NCI-H146 (cell line): ENCODE results near the gene ZNF716.
"Not testable (repeated sequence)": the region's sequence is repeated elsewhere in the genome, so short reads cannot be mapped to it uniquely, and the experiment has no call there.

Experiments used
- DNase-seq: peaks from one replicate; lab custom pipeline; 2025; lab: John Stamatoyannopoulos, UW

The ZNF716 gene

GRCh38 chr7:57426629-57427003 lies 23.4 kb upstream of the ZNF716 start:
- DNase-seq: no peak

- no peak for DNase-seq
Measured at GRCh38 chr7:57427146-57427545, 22.8 kb upstream of the ZNF716 start.

GRCh38 chr7:57427594-57427993 lies 22.4 kb upstream of the ZNF716 start:
- DNase-seq: no peak

- DNase-seq: no peak
Measured at GRCh38 chr7:57432583-57432982, 17.4 kb upstream of the ZNF716 start.

GRCh38 chr7:57437581-57437980 lies 12.4 kb upstream of the ZNF716 start:
- no peak for DNase-seq

GRCh38 chr7:57438244-57438643 lies 11.7 kb upstream of the ZNF716 start:
- DNase-seq: no peak

- no peak for DNase-seq
Measured at GRCh38 chr7:57443567-57443966, 6.4 kb upstream of the ZNF716 start.

GRCh38 chr7:57469186-57469828 lies 19.3 kb downstream of the ZNF716 start:
- not testable (repeated sequence) for DNase-seq

GRCh38 chr7:57480304-57480703 lies 30.3 kb downstream of the ZNF716 start:
- not testable (repeated sequence) for DNase-seq

GRCh38 chr7:57485022-57485421 lies 35.0 kb downstream of the ZNF716 start:
- not testable (repeated sequence) for DNase-seq

- DNase-seq: no peak
Measured at GRCh38 chr7:57487957-57488356, 38.0 kb downstream of the ZNF716 start.

- DNase-seq: not testable (repeated sequence)
Measured at GRCh38 chr7:57495111-57495510, 45.1 kb downstream of the ZNF716 start.

- DNase-seq: no peak
Measured at GRCh38 chr7:57496395-57496794, 46.4 kb downstream of the ZNF716 start.

GRCh38 chr7:57505176-57505575 lies 55.2 kb downstream of the ZNF716 start:
- no peak for DNase-seq
